ENCODE results near the gene SH3BGRL2. TPM values are rescaled to one million over a fixed set of nuclear protein-coding genes. Genes with fewer than 3 reads are reported as not detected.

SH3BGRL2 gene
- total RNA-seq, 2 experiments from 2014 or later = 0.25 TPM; not detected in 1

DNA sequence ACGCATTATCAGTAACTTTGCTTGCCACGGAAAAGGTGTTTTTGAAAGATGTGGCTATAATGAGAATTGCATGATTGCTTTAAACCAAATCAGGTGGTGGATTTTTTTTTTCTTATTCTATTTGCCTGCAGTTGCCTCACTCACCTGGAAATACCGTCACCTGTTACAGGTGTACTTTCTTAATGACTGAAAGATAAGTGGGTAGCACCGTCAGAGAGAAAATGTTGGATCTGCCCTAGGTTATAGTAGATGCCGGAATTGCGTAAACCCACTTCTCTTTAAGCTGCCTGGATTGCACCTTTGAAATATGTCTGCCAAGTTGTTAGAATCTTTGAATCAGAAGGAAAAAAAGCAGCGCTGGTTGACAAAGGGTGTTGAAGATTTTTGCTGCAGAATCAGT is 68.5 kb downstream of the SH3BGRL2 start:
- no TSS peak for BruUV-seq (replicated peaks)
- no peaks in the 10 kb centered on the region for H3K79me2 ChIP-seq (ENCODE audit: insufficient read depth, low read depth, low read length)
- no peaks in the 10 kb centered on the region for H3K9me2 ChIP-seq (ENCODE audit: insufficient read depth, low read length)
- no peak overlapping the region for H3K27ac ChIP-seq (ENCODE audit: low read depth, low read length, poor library complexity, severe bottlenecking)
- POLR2A ChIA-PET = no interaction called here
- no peak overlapping the region for H3K4me3 ChIP-seq (ENCODE audit: low read depth, low read length, poor library complexity, severe bottlenecking)
- no peak overlapping the region for H2AFZ ChIP-seq (ENCODE audit: low read length)
- no peaks in the 10 kb centered on the region for H3K4me1 ChIP-seq (ENCODE audit: insufficient read depth, low read length, poor library complexity, severe bottlenecking)
- H3K36me3 ChIP-seq (ENCODE audit: insufficient read depth, low read length) = no peaks in the 10 kb centered on the region
- CTCF ChIA-PET (ENCODE audit: unreplicated experiment) = no interaction called here
- intact Hi-C loops (cut with micrococcal nuclease; ENCODE audit: unreplicated experiment) = no loop called here
- no peaks in the 10 kb centered on the region for H4K20me1 ChIP-seq (ENCODE audit: insufficient read depth, low read length)
- DNase-seq (ENCODE audit: low spot score) = no peak
- no peak overlapping the region for H3K4me2 ChIP-seq (ENCODE audit: low read length)
- no peak for TF ChIP-seq EZH2phosphoT487 (IDR thresholded peaks at IDR 0.05; ENCODE audit: borderline replicate concordance, low read depth, low read length)
- TF ChIP-seq, protein P1, sequence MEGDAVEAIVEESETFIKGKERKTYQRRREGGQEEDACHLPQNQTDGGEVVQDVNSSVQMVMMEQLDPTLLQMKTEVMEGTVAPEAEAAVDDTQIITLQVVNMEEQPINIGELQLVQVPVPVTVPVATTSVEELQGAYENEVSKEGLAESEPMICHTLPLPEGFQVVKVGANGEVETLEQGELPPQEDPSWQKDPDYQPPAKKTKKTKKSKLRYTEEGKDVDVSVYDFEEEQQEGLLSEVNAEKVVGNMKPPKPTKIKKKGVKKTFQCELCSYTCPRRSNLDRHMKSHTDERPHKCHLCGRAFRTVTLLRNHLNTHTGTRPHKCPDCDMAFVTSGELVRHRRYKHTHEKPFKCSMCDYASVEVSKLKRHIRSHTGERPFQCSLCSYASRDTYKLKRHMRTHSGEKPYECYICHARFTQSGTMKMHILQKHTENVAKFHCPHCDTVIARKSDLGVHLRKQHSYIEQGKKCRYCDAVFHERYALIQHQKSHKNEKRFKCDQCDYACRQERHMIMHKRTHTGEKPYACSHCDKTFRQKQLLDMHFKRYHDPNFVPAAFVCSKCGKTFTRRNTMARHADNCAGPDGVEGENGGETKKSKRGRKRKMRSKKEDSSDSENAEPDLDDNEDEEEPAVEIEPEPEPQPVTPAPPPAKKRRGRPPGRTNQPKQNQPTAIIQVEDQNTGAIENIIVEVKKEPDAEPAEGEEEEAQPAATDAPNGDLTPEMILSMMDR (conservative IDR thresholded peaks at IDR 0.05; ENCODE audit: low read length) = no peak
- H3K9me3 ChIP-seq (ENCODE audit: low read length) = no peaks in the 10 kb centered on the region

DNA sequence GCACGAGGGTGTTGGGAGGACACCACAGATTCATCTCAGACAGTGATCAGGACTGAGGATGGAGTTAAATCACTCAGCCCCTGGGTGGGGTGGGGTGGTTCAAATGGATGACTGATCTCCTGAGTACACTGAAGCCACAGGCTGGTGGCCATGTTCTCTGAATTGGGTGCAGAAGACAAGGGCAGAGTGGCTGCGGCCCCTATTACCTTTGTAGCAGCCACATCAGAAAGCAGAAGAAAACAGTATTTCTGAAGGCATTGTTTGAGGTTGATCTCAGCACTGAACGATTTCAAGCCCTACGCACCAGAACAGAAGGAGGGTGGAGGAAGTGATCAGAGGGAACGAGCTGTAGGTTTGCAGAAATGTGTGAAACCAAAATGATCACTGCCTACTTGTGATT is 71.6 kb downstream of the SH3BGRL2 start:
- no peak for DNase-seq (ENCODE audit: low spot score)
- Histone ChIP-seq H4K20me1 (ENCODE audit: insufficient read depth, low read length) (no peaks in the 10 kb centered on the region), H3K36me3 (ENCODE audit: insufficient read depth, low read length) (no peaks in the 10 kb centered on the region), H3K4me3 (ENCODE audit: low read depth, low read length, poor library complexity, severe bottlenecking) (no peak overlapping the region), H2AFZ (ENCODE audit: low read length) (no peak overlapping the region), H3K9me3 (ENCODE audit: low read length) (no peaks in the 10 kb centered on the region), H3K9me2 (ENCODE audit: insufficient read depth, low read length) (no peaks in the 10 kb centered on the region), H3K27ac (ENCODE audit: low read depth, low read length, poor library complexity, severe bottlenecking) (no peak overlapping the region), H3K79me2 (ENCODE audit: insufficient read depth, low read depth, low read length) (no peaks in the 10 kb centered on the region), H3K4me2 (ENCODE audit: low read length) (no peak overlapping the region), H3K4me1 (ENCODE audit: insufficient read depth, low read length, poor library complexity, severe bottlenecking) (no peaks in the 10 kb centered on the region)
- POLR2A ChIA-PET = no interaction called here
- BruUV-seq (replicated peaks) = no TSS peak
- TF ChIP-seq, protein P1 (conservative IDR thresholded peaks at IDR 0.05; ENCODE audit: low read length) = no peak
- no peak for TF ChIP-seq EZH2phosphoT487 (IDR thresholded peaks at IDR 0.05; ENCODE audit: borderline replicate concordance, low read depth, low read length)
- intact Hi-C loops (cut with micrococcal nuclease; ENCODE audit: unreplicated experiment) = no loop called here
- CTCF ChIA-PET (ENCODE audit: unreplicated experiment) = no interaction called here

DNA sequence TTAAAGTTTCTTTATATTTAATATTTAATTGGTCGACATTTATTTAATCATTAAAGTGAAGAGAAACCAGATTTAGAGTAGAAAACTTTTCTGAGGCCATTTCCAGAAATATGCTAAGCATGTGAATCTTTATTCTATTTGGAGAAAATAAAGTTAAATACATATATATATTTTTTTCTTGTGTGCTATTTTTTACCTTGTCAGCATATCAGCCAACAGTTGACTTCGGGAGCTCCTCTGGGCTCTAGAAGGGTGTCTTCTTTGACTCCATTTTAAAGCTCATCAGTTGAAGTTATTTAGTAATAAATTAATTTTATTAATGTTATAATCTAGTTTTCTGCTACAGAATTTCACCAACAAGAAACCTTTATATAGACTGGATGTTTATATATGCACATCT is 73.1 kb downstream of the SH3BGRL2 start:
- Histone ChIP-seq H2AFZ (ENCODE audit: low read length) (no peak overlapping the region), H4K20me1 (ENCODE audit: insufficient read depth, low read length) (no peaks in the 10 kb centered on the region), H3K4me3 (ENCODE audit: low read depth, low read length, poor library complexity, severe bottlenecking) (no peak overlapping the region), H3K4me1 (ENCODE audit: insufficient read depth, low read length, poor library complexity, severe bottlenecking) (no peaks in the 10 kb centered on the region), H3K9me2 (ENCODE audit: insufficient read depth, low read length) (no peaks in the 10 kb centered on the region), H3K4me2 (ENCODE audit: low read length) (no peak overlapping the region), H3K9me3 (ENCODE audit: low read length) (no peaks in the 10 kb centered on the region), H3K27ac (ENCODE audit: low read depth, low read length, poor library complexity, severe bottlenecking) (no peak overlapping the region), H3K79me2 (ENCODE audit: insufficient read depth, low read depth, low read length) (no peaks in the 10 kb centered on the region), H3K36me3 (ENCODE audit: insufficient read depth, low read length) (no peaks in the 10 kb centered on the region)
- POLR2A ChIA-PET = interaction anchor here (0.6 kb wide), 1 partner anchor 1048 kb away, joined by 3 read pairs; no protein-coding TSS in a partner anchor
- TF ChIP-seq, protein P1 (conservative IDR thresholded peaks at IDR 0.05; ENCODE audit: low read length) = no peak
- TF ChIP-seq EZH2phosphoT487 (IDR thresholded peaks at IDR 0.05; ENCODE audit: borderline replicate concordance, low read depth, low read length) = no peak
- no TSS peak for BruUV-seq (replicated peaks)
- DNase-seq (ENCODE audit: low spot score) = no peak
- intact Hi-C loops (cut with micrococcal nuclease; ENCODE audit: unreplicated experiment) = no loop called here
- CTCF ChIA-PET (ENCODE audit: unreplicated experiment) = no interaction called here

All from OCI-LY7 (cell line).